GM04503 (cell line): ENCODE data around the gene RASGRF2.

Experiments used
- DNase-seq: peaks from one replicate; pipeline ENCODE4 v3.0.0-alpha.2; 2012; ENCODE audit warnings: low read depth

Gene RASGRF2

GRCh38 chr5:80959768-80960442 lies at the start of gene RASGRF2:
RASGRF2 (plus strand) TSS chr5:80960363; CDS start chr5:80960739, 376 bp downstream.
- DNase-seq, result no peak

GRCh38 chr5:80912479-80912878 lies 47.7 kb upstream of the RASGRF2 start:
- no peak for DNase-seq

GRCh38 chr5:80915716-80916115 lies 44.4 kb upstream of the RASGRF2 start:
- no peak for DNase-seq

GRCh38 chr5:80916676-80917075 lies 43.5 kb upstream of the RASGRF2 start:
- no peak for DNase-seq

- peak; percentile 21 for DNase-seq
These were observed 42.5 kb upstream of the RASGRF2 start for GRCh38 chr5:80917631-80918030.

- DNase-seq, result no peak
These were observed 40.4 kb upstream of the RASGRF2 start for GRCh38 chr5:80919678-80920196.

GRCh38 chr5:80920333-80920732 lies 39.8 kb upstream of the RASGRF2 start:
- DNase-seq, result no peak

- DNase-seq, result no peak
These were observed 39.1 kb upstream of the RASGRF2 start for GRCh38 chr5:80921026-80921425.

GRCh38 chr5:80925931-80926330 lies 34.2 kb upstream of the RASGRF2 start:
- no peak for DNase-seq

GRCh38 chr5:80926536-80926935 lies 33.6 kb upstream of the RASGRF2 start:
- DNase-seq, result no peak

GRCh38 chr5:80926979-80927656 lies 33.0 kb upstream of the RASGRF2 start:
- no peak for DNase-seq

GRCh38 chr5:80928073-80928472 lies 32.1 kb upstream of the RASGRF2 start:
- no peak for DNase-seq

GRCh38 chr5:80930940-80931339 lies 29.2 kb upstream of the RASGRF2 start:
- DNase-seq, result no peak

- DNase-seq, result no peak
These were observed 28.8 kb upstream of the RASGRF2 start for GRCh38 chr5:80931411-80931810.

GRCh38 chr5:80933036-80933435 lies 27.1 kb upstream of the RASGRF2 start:
- no peak for DNase-seq

GRCh38 chr5:80934751-80935150 lies 25.4 kb upstream of the RASGRF2 start:
- DNase-seq, result no peak

GRCh38 chr5:80935811-80936385 lies 24.3 kb upstream of the RASGRF2 start:
- no peak for DNase-seq

- no peak for DNase-seq
These were observed 23.3 kb upstream of the RASGRF2 start for GRCh38 chr5:80936881-80937280.

GRCh38 chr5:80937584-80938356 lies 22.4 kb upstream of the RASGRF2 start:
- DNase-seq, result no peak

- DNase-seq, result no peak
These were observed 18.7 kb upstream of the RASGRF2 start for GRCh38 chr5:80941496-80941895.

- no peak for DNase-seq
These were observed 8.8 kb upstream of the RASGRF2 start for GRCh38 chr5:80951366-80951765.

GRCh38 chr5:80953587-80953986 lies 6.6 kb upstream of the RASGRF2 start:
- no peak for DNase-seq
